T-helper 9 cell (primary cell): ENCODE measurements around the gene GINS2.
A peak's percentile ranks its signal among the peaks of the same experiment; 100 is the strongest.

Experiments
- DNase-seq: peaks from one replicate; pipeline ENCODE4 v3.0.0-alpha.2; 2020
- total RNA-seq, 2 donors: gene quantifications; one replicate each; lab custom pipeline; 2026; lab: John Stamatoyannopoulos, UW

The GINS2 gene
- total RNA-seq: 0 to 0.77 reads per million in 2 donors

DNA sequence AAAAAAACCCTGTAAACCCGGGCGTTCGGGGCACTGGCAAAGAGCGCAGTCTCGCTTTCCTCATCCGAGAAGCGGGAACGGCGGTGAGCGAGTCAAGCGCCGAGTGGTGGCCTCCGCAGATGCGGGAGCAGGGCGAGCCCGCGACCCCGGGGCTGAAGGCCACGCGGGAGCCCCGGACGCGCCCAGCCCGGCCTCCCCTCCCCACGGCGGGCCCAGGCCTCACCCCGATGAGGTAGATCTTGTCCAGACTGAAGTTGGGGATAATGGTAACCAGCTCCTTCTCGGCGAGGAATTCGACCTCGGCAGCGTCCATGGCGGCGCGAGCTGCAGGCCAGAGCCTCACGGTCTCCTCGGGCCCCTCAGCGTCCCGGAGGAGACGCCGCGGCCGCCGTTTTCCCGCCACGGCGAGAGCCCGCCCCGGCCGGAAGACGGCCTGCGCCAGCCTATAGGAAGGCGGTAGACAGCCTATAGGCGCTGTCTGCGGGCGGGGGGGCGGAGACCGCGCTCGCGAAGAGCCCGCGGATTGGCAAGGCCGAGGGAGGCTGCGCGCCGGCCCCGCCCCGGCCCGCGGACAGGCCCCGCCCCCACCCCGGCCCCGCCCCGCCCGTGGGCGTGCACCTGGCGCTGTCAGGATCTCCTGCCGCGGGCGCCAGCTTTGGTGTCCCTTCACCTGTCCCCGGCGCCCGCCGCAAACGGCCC, at the start of gene GINS2:
Gene GINS2, minus strand, starts transcription at position 369 of the 699 bp plus-strand sequence. Its CDS starts 56 bp downstream, at position 313.
- peak; percentile 83 for DNase-seq

DNA sequence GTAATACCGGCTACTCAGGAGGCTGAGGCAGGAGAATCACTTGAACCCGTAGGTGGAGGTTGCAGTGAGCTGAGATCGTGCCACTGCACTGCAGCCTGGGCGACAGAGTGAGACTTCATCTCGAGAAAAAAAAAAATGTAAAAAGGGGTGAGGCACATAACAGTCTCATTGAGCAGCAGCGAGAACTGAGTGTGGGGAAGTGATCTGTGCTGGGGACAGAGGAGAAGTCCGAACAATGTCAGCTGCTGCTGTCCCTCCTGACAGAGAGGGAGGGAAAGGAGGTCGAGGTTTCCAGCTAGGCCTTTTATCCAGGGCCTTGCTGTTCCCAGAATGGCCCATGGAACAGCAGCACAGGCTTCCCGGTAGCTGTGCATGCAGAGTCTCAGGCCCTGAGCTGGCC, 48.2 kb upstream of the GINS2 start:
- no peak for DNase-seq

DNA sequence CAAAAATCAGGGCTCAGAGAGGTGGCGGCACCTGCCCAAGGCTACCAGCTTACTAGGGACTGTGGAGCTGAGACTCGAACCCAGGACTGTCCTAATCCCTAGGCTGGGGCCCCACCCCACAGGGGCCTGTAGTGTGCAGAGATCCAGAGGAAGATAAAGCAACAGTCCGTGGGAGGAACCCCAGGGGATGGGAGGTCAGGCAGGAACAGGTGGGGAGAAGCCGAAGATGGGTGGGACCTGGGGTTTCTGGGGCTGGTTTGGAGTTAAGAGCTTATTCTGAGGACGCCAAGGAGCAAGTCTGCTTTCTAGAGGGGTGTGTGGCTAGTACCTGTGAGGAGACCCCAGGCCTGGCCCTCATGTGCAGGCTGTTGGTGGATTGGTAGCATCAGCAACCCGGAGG, 47.2 kb upstream of the GINS2 start:
- DNase-seq: no peak

DNA sequence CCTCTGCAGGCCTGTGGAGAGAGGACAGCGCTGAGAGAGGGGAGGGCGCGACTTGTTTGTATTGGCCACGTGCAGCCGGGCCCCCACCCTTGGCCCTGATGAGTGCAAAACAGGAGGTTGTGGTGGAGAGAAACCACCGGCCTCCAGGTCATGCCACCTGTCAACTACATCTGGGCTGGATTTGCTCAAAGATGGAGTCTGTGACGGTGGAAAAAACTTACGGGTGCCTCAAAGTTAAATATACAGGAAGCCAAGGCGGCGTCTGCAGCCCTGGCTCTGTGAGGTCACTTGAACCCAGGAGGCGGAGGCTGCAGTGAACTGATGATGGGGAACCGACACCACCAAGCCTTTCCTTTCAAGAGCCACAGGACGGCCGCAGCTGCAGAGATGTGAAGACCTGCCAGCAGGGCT, 46.5 kb upstream of the GINS2 start:
- DNase-seq: peak; percentile 36

DNA sequence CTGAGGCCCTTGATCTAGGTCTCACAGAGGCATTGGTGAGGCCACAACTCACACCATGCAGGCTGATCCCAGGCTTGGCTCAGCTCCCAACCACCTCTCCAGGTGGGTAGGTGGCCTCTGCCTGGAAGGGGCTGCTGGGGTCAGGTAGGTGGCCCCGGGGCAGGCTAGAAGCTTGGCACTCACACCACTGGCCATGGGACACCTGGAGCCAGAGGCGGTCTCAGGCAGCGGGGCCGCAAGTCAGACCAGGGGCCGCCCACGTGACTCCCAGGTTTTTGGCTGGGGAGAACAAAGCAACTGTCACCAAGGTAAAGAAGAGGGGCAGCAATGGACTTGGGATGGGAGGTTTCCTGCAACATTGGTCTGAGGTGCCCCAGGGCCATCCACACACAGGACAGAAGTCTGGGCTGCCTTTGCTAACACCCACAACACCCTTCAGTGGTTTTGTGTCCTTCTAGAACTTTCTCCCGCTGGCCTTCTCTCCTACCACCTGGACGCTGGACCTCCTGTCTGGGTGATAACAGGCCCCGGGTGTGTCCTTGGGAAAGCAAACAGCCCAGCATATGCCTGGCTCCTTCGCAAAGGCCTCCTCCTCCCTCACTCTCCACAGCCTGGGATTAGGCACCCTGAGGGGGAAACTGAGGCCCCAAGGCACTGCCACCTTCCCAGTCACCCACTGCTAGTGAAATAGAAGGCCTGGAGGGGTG, 45.7 kb upstream of the GINS2 start:
- no peak for DNase-seq

DNA sequence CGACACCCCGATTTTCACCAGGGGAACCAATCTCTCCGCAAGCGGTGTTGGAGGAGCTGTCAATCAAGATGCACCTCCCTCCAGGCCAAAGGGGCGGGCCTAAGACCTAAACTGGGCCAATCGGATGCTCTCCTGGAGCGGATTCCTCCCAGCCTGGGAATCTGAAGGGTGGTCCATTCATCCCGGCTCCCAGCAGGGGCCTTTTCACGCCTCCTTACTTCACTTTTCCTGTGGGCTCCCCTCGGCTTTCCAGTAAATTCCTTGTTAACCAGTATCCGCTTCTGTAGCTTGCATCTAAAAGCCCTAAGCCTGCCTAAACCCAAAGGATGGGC, 45.1 kb upstream of the GINS2 start:
- DNase-seq: no peak

DNA sequence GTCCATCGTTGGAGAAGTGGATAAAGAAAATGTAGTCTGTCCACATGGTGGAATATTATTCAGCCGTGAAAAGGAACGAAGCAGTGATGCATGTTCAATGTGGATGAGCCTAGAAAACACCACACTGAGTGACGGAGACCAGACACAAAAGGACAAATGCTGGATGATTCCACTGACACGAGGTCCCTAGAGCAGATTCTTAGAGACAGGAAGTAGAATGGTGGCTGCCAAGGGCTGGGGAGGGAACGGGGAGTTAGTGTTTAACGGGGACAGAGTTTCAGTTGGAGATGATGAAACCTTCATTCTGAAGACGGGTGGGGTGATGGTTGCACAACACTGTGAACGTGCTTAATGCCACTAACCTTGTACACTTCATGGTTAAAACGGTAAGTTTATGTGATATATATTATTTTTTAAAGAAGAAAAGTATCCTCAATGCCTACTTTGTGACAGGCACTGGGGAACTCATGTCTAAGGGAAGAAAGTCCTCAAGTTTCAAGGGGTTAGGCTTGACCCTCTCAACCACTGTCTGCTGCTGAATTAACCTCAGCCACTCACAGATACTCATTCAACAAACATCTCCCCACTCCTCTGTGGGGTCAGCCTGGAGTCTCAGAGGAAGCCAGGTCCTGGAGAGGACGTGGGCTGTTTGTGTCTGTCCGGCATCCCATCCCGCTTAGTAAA, 44.5 kb upstream of the GINS2 start:
- DNase-seq: no peak

DNA sequence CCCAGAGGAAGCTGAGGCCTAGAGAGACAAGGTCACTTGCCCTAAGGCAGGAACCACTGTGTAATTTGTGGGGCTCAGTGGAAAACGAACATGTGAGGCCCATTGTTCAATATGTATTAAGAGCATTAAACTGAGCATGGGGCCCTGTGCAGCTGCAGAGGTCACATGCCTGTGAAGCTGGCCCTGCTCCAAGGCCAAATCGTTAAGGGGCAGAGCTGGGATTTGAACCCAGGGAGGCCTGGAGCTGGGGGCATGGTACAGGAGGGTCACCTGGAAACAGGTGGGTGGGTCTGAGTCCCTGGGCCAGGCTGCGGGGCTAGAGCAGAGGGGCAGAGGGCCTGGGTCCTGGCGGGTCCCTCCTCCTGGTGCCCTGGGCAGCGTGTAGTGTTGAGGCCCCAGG, 42.4 kb upstream of the GINS2 start:
- no peak for DNase-seq

DNA sequence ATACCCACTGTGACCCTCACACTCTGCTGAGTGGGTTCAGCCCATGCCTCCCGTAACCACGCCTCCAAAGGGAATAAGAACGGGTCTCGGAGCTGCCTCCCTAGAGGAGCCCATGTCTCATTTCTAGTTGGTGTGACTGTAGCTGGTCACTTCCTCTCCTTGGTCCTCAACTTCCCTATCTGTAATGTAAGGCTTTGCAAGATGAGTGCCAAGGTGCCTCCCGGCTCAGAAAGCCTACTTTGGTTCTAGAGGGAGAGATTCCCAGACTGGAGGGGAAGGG, 41.4 kb upstream of the GINS2 start:
- no peak for DNase-seq

DNA sequence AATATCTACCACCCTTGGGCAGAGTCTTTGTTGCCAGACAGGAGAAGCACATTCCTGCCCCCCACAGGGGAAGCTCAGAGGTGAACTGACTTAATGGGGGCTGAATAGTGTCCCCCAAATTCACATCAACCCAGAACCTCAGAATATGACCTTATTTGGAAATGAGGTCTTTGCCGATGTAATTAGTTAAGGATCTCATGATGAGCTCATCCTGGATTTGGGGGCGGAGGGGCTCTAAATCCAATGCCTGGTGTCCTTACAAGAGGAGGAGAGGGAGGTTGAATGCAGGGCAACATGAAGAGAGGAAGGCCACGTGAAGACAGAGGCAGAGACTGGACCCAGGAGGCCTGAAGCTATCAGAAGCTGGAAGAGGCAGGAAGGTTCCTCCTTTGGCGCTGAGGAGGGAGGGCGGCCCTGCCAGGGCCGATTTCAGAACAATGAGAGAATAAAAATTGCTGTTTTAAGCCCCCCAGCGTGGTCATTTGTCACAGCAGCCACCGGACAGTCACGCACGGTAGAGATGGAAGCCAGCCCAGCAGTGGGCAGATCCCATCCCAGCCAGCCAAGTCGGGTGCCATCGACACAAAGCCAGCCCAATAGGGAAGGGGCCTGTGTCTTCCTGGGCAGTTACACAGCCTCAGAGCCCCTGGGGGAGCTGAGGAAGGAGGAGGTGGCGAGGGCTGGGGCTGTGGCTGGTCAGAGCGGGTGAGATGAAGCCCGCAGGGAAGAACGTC, 40.9 kb upstream of the GINS2 start:
- DNase-seq: no peak

DNA sequence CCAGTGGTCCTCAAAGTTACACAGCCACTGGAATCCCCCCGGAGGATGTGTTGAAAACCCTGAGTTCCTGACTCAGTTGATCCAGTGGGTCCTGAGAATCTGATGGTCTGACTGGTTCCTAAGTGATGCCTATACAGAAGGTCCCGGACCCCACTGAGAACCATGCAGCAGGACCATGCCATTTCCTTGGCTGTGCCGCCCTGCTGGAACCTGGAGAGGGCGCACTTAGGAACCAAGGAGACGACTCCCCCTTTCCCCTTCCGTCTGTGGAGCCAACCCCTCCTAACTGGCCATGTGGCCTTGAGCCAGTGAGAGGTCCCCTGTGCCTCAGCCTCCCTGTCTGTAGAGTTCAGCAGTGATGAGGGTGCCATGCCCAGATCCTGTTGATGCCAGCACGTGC, 40.1 kb upstream of the GINS2 start:
- no peak for DNase-seq

DNA sequence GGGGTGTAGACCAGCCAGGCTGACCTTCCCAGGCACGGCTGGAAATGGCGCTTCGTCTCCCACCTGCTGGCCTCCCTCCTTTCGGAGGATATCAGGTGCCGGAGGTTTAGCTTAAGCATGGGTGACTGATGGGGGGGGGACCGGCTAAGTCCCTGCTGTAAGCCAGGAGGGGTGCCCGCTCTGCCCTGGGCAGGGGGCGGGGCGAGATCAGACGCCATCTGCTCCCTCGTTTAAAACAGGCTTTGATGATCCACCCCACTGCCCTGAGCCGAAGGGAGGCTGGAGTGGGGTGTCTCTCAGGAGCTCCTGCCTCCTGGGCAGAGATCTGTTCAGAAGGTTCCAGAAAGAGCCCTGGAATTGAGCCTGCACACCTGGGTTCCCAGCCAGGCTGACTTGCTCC, 36.2 kb upstream of the GINS2 start:
- DNase-seq: no peak

DNA sequence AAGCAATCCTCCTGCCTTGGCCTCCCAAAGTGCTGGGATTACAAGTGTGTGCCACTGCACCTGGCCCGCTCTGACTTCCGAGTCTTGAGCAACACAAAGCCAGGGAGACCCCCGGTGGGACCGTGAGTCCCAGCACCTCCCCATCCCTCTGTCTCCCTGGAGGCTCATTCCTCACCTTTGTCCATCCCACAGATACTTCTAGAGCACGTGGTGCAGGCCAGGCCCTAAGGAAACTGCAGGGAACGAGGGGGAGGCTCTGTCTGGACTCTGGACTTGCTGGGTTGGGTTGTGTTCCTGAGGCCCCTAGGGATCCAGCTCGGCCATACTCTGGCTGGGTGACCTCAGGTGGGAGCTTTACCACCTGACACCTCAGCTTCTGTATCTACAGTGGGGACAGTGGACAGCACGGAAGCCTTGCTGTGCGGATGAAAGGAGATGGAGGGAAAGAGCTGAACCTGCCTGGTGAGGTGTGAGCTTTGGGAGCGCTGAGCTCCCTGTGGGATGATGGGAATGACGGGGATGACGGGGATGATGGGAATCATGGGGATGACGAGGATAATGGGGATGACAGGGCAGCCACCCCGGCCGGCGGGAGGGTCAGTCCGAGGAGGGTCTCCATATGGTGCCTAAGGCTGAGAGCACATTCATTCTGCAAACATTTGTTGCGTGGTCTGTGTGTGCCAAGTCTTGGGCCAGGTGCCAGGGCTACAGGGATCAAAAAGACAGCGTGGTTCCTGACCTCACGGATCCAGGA, 35.5 kb upstream of the GINS2 start:
- DNase-seq: no peak

DNA sequence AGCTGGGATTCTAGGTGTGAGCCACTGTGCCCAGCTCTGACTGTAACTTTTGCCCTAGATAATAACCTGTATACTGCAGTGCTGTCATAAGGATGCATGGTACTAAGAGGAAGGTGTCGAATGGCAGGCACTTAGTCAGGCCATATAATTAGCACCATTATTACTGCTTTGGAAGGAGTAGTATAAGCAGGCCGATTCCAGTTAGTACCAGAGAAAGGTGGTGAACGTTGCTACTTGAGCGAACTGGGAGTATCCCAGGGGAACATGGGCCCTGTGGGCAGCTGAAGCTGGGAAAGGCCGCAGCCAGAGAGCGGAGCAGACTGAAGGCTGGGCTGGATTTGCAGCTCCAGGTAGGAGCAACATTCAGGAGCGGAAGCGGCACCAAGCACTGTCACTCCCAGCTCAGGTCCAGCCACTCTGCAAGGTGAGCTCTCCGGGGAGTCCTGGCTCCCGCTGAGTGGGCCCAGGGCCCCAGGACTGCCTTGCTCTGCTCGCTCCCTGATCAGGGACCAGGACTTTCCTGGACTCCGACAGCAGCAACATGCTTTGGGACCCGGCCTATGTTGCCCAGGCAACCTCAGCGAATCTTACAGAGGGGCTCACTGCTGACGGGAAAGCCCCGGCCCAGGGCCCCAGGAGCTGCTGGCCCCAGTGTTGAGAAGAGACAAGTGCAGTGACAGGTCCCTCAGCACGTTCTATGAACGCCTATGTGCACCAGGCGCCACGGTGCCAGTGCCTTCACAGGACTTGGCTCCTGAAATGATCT, 33.6 kb upstream of the GINS2 start:
- no peak for DNase-seq

DNA sequence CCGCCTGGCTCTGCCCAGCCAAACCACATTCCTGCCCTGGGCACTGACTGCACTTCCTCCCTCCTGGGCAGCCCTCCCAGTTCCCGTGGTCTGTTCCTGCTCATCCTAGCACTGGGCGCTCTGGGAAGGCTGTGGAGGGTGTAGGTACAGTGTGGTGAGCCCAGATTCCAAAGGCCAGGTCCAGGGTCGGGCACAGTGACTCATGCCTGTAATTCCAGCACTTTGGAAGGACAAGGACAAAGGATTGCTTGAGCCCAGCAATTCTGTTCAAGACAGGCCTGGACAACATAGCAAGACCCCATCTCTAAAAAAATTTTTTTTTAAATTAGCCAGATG, 31.5 kb upstream of the GINS2 start:
- DNase-seq: no peak

DNA sequence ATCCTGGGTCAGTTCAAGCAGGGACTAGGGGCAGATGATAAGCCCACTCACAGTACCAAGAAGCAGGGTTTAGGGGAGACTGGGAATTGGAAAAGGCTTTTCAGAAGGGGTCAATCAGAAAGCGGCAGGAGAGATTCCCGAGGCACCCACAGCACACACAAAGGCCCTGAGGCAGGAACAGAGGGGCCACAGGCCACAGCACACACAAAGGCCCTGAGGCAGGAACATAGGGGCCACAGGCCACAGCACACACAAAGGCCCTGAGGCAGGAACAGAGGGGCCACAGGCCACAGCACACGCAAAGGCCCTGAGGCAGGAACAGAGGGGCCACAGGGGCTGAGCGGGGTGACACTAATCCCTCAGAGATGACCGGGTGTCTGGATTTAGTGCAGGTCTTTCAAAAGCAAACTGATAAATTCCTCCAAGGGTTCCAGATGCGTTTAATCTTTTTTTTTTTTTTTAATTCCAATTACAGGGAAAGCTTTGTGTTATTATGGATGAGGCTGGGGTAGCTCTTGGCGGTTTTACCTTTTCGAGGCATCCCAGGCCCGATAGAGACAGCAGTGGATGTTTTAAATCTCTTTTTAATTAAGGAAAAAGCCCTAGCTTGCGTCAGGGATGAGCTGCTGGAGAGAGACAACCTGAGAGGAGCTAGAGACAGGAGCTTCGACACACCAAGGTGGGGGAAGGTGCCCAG, 31.0 kb upstream of the GINS2 start:
- no peak for DNase-seq

DNA sequence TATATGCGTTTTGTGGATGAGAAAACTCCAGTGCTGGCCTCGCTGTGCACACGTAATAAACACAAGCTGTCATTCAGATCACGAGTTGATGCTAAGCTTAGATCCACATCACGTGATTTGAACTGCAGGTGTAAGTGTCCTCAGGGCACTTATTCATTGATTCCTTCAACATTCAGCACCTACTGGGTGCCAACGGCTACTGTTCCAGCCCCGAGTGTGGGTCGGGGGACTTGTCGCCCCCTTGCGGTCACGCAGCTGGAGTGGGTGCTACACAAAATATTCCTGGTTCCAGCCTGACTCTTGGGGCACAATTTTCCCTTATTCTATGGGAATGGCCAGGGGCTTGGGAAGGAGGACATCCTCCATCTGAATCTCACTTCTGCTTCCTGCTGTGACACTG, 29.9 kb upstream of the GINS2 start:
- DNase-seq: no peak

DNA sequence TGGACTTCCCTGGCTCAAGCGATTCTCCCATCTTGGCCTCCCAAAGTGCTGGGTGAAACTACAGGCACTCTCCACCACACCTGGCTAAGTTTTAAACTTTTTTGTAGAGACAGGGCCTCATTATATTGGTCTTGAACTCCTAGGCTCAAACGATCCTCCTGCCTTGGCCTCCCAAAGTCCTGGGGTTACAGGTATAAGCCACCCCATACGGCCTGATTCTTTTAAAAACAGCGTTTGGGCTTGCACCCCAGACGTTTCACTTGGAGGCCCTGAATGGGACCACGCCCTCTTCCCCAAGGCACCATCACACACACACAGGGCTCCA, 29.4 kb upstream of the GINS2 start:
- DNase-seq: no peak

DNA sequence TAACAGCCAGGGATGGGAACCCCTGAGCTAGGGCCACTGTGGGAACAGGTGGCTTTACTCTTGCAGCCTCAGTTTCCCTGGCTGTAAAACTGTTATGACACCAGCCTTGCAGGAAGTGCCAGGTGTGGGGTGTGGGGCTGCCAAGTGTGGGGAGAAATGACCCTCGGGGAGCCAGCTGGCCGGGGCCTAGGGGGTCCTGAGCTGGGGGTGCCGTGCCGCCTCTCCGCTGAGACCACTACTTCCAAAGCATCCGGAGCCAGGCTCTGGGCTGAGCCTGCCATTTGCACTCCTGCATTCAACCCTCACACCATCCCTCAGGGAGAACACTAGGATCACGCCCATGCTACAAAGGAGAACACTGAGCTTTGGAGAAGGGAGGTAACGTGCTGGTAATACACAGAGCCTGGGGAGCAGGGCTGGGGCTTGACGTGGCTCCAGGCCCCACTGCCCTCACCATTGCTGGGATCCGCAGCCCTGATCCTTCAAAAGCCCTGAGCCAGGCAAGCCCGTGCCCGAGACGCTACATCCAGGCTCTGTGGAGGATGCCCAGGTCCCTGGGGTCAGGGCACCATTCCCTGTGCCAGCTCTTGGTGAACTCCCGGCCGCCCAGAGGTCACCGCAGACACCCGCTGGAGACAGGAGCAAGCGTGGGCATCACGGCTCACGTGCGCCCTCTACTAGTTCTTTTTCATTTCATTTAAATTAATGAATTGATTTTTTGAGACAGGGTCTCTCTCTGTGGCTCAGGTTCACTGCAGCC, 28.8 kb upstream of the GINS2 start:
- DNase-seq: peak; percentile 44

DNA sequence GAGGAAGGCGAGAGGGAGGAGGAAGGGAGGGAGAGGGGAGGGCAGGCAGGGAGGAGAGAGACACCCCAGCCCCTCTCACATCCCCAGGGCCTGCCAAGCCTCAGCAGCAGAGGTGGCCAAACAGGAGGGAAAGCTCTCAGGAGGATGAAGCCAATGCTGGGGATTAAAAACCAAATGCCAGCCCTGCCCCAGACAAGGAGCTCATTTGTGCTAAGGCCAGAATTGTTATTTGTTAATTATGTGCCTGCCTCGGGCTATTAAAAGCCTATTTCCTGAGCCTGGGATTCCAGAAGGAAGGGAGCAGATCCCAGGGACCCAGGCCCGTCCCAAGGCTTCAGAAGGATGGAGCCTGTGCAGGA, 27.9 kb upstream of the GINS2 start:
- no peak for DNase-seq

DNA sequence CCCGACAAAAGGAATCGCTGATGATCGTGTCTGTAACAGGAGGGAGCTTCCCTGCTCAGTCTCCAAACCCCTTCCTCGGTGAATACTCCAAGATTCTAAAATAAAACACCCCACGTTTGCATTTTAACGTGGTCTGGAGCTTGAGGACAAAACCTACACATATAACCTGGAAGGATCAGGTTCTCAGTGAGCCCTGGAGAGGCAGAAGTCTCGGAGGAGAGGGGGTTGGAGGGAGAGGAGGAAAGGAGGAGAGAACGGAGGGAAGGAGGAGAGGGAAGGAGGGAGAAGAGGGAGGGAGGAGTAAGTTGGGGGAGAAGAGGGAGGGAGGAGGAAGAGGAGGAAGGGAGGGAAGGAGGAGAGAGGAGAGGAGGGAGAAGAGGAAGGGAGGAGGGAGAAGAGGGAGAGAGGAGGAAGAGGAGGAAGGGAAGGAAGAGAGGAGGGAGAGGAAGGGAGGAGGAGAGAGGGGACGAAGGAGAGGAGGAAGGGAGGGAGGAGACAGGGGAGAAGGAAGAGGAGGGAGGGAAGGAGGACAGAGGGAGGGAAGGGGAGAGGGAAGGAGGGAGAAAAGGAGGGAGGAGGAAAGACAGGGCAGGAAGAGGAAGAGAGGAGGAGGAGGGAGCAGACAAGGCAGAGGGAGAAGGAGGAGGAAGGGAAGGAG, 27.4 kb upstream of the GINS2 start:
- DNase-seq: no peak
